ENCODE results near the gene ZNF83.
"Not testable (repeated sequence)": the region's sequence is repeated elsewhere in the genome, so short reads cannot be mapped to it uniquely, and the experiment has no call there.

The ZNF83 gene

DNA sequence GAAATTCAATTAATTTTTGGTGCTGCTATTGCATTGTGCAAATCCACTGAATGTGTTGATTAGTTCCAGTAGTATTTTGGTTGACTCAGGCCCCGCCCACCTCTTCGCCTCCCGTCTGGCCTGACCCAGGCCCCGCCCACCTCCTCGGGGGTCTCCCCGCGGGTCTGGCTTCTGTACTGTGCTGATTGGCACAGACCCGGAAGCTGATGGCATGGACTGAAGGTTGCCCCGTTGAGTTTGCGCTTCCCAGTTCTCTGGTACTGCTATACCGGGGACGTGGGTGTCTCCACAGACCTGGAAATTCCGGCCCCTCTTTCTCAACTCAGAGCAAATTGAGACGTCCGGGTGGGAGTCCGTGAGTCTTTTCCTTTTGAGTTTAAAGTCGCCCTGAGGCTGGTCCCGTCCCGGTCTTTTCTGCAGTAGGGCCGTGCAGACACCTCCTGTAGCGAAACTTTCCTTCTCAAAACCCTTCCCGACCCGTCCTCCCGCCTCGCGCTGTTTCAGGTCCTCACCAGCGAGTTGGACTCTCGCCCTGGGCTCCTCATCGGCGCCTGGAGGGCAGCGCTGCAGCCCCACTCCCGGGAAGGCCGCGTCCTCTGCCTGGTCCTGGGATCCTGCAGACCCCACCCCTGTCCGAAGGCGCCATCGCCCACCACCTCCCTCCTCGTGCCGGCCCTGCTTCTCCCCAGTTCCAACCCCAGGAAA, 53.3 kb downstream of the ZNF83 start:
- no peak overlapping the region for H3K4me2 ChIP-seq (ENCODE audit: low read length)
- no peak overlapping the region for H3K9ac ChIP-seq (ENCODE audit: low read length)
- H3K36me3 ChIP-seq (ENCODE audit: insufficient read depth, low read length) = peaks cover 40% of the 10 kb centered on the region
- no peaks in the 10 kb centered on the region for H3K9me2 ChIP-seq (ENCODE audit: low read depth, low read length)
- H3K4me1 ChIP-seq (ENCODE audit: insufficient read depth, low read length, severe bottlenecking) = no peaks in the 10 kb centered on the region
- no peak overlapping the region for H2AFZ ChIP-seq (ENCODE audit: low read length)
- TF ChIP-seq, protein P1, sequence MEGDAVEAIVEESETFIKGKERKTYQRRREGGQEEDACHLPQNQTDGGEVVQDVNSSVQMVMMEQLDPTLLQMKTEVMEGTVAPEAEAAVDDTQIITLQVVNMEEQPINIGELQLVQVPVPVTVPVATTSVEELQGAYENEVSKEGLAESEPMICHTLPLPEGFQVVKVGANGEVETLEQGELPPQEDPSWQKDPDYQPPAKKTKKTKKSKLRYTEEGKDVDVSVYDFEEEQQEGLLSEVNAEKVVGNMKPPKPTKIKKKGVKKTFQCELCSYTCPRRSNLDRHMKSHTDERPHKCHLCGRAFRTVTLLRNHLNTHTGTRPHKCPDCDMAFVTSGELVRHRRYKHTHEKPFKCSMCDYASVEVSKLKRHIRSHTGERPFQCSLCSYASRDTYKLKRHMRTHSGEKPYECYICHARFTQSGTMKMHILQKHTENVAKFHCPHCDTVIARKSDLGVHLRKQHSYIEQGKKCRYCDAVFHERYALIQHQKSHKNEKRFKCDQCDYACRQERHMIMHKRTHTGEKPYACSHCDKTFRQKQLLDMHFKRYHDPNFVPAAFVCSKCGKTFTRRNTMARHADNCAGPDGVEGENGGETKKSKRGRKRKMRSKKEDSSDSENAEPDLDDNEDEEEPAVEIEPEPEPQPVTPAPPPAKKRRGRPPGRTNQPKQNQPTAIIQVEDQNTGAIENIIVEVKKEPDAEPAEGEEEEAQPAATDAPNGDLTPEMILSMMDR (IDR thresholded peaks at IDR 0.05; ENCODE audit: low read length) = no peak
- no peak for TF ChIP-seq EZH2 (IDR thresholded peaks at IDR 0.05; ENCODE audit: borderline replicate concordance, low read length)
- no peaks in the 10 kb centered on the region for H3K79me2 ChIP-seq (ENCODE audit: insufficient read depth, low read length)
- no peaks in the 10 kb centered on the region for H3K27me3 ChIP-seq (ENCODE audit: insufficient read depth, low read length)
- peaks cover 12% of the 10 kb centered on the region for H3K9me3 ChIP-seq (ENCODE audit: low read length)
- H3K27ac ChIP-seq (ENCODE audit: low read depth, low read length, poor library complexity, severe bottlenecking) = no peak overlapping the region
- H3F3A ChIP-seq (ENCODE audit: insufficient read depth, low read length) = no peaks in the 10 kb centered on the region
- H3K4me3 ChIP-seq (ENCODE audit: low read depth, low read length, poor library complexity, severe bottlenecking) = no peak overlapping the region
- H4K20me1 ChIP-seq (ENCODE audit: insufficient read depth, low read length) = no peaks in the 10 kb centered on the region

GRCh38 chr19:52570000-52570861, 67.9 kb downstream of the ZNF83 start, which contains the start of gene ZNF701:
Gene ZNF701, plus strand, starts transcription at chr19:52570287. Its CDS starts 3,861 bp downstream, at chr19:52574148.
- Histone ChIP-seq H3K9me3 (ENCODE audit: low read length) (peaks cover 4% of the 10 kb centered on the region; the same call in 1 of the 2 replicates), H3K27ac (ENCODE audit: low read depth, low read length, poor library complexity, severe bottlenecking) (peak within 1 kb of the TSS; percentile 52), H3K4me3 (ENCODE audit: low read depth, low read length, poor library complexity, severe bottlenecking) (peak within 1 kb of the TSS; percentile 73), H3K27me3 (ENCODE audit: insufficient read depth, low read length) (no peaks in the 10 kb centered on the region), H3K4me2 (ENCODE audit: low read length) (peak within 1 kb of the TSS; percentile 54), H2AFZ (ENCODE audit: low read length) (no peak within 1 kb of the TSS), H3K79me2 (ENCODE audit: insufficient read depth, low read length) (no peaks in the 10 kb centered on the region), H3K36me3 (ENCODE audit: insufficient read depth, low read length) (peaks cover 26% of the 10 kb centered on the region), H3K4me1 (ENCODE audit: insufficient read depth, low read length, severe bottlenecking) (peaks cover 5% of the 10 kb centered on the region), H3K9ac (ENCODE audit: low read length) (peak within 1 kb of the TSS; percentile 65), H4K20me1 (ENCODE audit: insufficient read depth, low read length) (no peaks in the 10 kb centered on the region), H3F3A (ENCODE audit: insufficient read depth, low read length) (no peaks in the 10 kb centered on the region), H3K9me2 (ENCODE audit: low read depth, low read length) (no peaks in the 10 kb centered on the region)
- TF ChIP-seq, protein P1 (IDR thresholded peaks at IDR 0.05; ENCODE audit: low read length) = no peak
- TF ChIP-seq EZH2 (IDR thresholded peaks at IDR 0.05; ENCODE audit: borderline replicate concordance, low read length) = no peak

DNA sequence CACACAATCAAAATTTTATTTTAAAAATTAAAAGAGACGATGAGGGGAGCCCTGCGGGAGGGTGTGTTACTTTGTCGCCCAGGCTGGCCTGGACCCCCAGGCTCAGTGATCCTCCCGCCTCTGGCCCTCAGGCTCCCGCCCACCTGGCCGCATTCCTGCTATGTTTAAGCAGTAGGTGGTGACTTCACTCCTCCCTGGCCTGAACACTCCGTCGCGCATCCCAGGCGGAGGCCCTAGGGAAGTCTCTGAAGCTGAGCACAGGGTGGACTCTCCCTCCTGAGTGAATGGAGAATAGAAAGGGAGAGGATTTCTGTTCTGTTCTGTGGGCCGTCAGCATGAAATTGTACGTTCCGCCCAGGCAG, 68.5 kb downstream of the ZNF83 start:
- peak overlapping the region; percentile 73 for H3K4me3 ChIP-seq (ENCODE audit: low read depth, low read length, poor library complexity, severe bottlenecking)
- peaks cover 24% of the 10 kb centered on the region for H3K36me3 ChIP-seq (ENCODE audit: insufficient read depth, low read length)
- not testable (repeated sequence) for H3K9me3 ChIP-seq (ENCODE audit: low read length); H3K79me2 ChIP-seq (ENCODE audit: insufficient read depth, low read length); H4K20me1 ChIP-seq (ENCODE audit: insufficient read depth, low read length); H3K9ac ChIP-seq (ENCODE audit: low read length); H3K4me1 ChIP-seq (ENCODE audit: insufficient read depth, low read length, severe bottlenecking); H3K27me3 ChIP-seq (ENCODE audit: insufficient read depth, low read length); H3K9me2 ChIP-seq (ENCODE audit: low read depth, low read length); H2AFZ ChIP-seq (ENCODE audit: low read length); H3F3A ChIP-seq (ENCODE audit: insufficient read depth, low read length); H3K27ac ChIP-seq (ENCODE audit: low read depth, low read length, poor library complexity, severe bottlenecking); H3K4me2 ChIP-seq (ENCODE audit: low read length)
